Left cardiac atrium (tissue), 4 donors: ENCODE measurements around the gene ZNF783. TPM values are rescaled to one million over a fixed set of nuclear protein-coding genes. Genes with fewer than 3 reads are reported as not detected.
"Not testable (repeated sequence)": the region's sequence is repeated elsewhere in the genome, so short reads cannot be mapped to it uniquely, and the experiment has no call there.

Experiments used
- ATAC-seq, 2 donors: fragments of 200-7000 bp; cut with Tn5 transposase; one replicate each; pipeline ENCODE4 v1.9.1; 2020; ENCODE audit warnings: mild to moderate bottlenecking in 2 of 2, moderate library complexity in 2 of 2
- DNase-seq: peaks from one replicate; pipeline ENCODE4 v3.0.0-alpha.2; 2020
- intact Hi-C, 2 donors: fragments of 100-400 bp; cut with DNase I; formaldehyde crosslinking; loops; one replicate each; pipeline versions ENCODE4 v1.14.1 to v1.15.1; 2022 to 2023
- total RNA-seq, 2 donors: library from RNA; stranded (reverse); fragmentation: NEBNext Ultra II Directional; extraction: Animal tissue kit (Norgen Biotek cat#: 25700); gene quantifications; one replicate each; pipeline ENCODE4 v1.2.1, GENCODE V29; 2021
- donor health status: DM: no; HTN: yes; CAD: no.
- donor health status: DM: no; HTN: yes; CAD: no; lungs with severe emphysema.
- donor health status: DM: yes; HTN: yes; CAD: no.
- donor health status: Dilated cardiomyopathy.

ZNF783 gene
- total RNA-seq, 2 donors from 2014 or later: 5.8 to 8.6 TPM

GRCh38 chr7:149238051-149238450 is 23.9 kb upstream of the ZNF783 start:
- intact Hi-C loops: no loop called here
- no peak for DNase-seq
- ATAC-seq: no peak

- ATAC-seq: peak; percentile 100
- intact Hi-C loops: no loop called here
- peak; percentile 91 for DNase-seq
Observed at GRCh38 chr7:149239345-149240143, 22.5 kb upstream of the ZNF783 start, which contains the start of gene ZNF212. ZNF212 (plus strand) TSS chr7:149239651; CDS start chr7:149239779, 128 bp downstream.

GRCh38 chr7:149240637-149241036 is 21.4 kb upstream of the ZNF783 start:
- intact Hi-C loops: no loop called here
- ATAC-seq (no peak), DNase-seq (no peak)

DNA sequence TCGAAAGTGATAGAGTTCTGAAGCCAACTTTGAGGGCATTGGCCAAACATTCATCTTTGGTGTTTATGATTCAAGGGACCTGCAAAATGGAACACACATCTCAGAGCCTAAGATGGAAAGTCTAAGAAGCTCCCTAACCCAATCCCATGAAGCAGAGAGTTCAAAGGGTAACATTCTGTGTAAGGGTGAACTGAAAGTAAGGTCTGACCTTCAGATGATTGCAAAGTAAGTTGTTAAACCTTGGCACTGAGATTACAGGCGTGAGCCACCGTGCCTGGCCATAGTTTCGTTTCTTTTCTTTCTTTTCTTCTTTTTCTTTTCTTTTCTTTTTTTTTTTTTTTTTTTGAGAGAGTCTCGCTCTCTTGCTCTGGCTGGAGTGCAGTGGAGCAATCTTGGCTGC is 20.3 kb upstream of the ZNF783 start:
- intact Hi-C loops: no loop called here
- ATAC-seq: no peak
- DNase-seq: no peak

DNA sequence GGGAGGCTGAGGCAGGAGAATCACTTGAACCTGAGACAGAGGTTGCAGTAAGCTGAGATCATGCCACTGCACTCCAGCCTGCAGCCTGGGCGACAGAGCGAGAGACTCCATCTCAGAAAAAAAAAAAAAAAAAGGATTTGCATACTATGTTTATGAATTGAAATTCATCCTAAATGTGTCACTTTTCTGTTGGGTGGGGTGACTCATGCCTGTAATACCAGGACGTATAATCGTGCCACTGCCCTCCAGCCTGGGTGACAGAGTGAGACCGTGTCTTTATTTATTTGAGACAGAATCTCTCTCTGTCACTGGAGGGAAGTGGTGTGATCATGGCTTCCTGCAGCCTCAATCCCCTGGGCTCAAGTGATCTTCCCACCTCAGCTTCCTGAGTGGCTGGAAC is 16.8 kb upstream of the ZNF783 start:
- DNase-seq (no peak), ATAC-seq (no peak)
- intact Hi-C loops: no loop called here

- no peak for ATAC-seq
- intact Hi-C loops: no loop called here
- DNase-seq: no peak
Observed at GRCh38 chr7:149245744-149246143, 16.3 kb upstream of the ZNF783 start.

- ATAC-seq (no peak), DNase-seq (no peak)
- intact Hi-C loops: no loop called here
Observed at GRCh38 chr7:149248777-149249176, 13.2 kb upstream of the ZNF783 start.

- DNase-seq, intact Hi-C loops, ATAC-seq: not testable (repeated sequence)
Observed at GRCh38 chr7:149250151-149250550, 11.8 kb upstream of the ZNF783 start.

GRCh38 chr7:149251518-149251917 is 10.5 kb upstream of the ZNF783 start:
- intact Hi-C loops, ATAC-seq, DNase-seq: not testable (repeated sequence)

GRCh38 chr7:149252378-149252777 is 9.6 kb upstream of the ZNF783 start:
- no peak for ATAC-seq
- DNase-seq: no peak
- intact Hi-C loops: no loop called here

- intact Hi-C loops: no loop called here
- DNase-seq (no peak), ATAC-seq (no peak)
Observed at GRCh38 chr7:149253665-149254064, 8.3 kb upstream of the ZNF783 start.

DNA sequence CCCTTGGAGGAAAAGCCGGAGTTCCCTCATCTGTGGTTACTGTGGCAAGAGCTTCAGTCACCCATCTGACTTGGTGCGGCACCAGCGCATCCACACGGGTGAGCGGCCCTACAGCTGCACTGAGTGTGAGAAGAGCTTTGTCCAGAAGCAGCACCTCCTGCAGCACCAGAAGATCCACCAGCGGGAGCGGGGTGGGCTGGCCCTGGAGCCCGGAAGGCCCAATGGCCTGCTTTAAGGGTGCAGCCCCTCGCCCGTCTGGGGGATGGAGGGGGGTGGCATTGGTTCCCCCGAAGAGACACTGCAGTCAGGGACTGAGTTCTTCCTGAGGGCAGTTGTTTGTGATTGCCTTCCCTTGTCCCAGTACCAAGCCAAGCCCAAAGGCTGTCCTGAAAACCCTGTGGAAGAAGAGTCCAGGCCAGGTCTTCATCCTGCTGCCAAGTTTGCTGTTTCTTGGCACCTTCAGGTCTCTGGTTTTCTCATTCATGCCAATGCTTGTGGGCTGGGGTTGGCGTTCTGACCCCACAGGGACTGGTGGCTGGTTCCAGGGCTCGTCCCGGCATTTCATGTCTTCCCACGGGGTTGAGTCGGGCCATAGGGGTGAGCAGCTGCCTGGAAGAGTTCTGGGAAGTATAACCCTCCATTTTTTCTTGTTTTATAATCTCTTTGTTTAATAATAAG is 7.7 kb upstream of the ZNF783 start:
- intact Hi-C loops: no loop called here
- DNase-seq (no peak), ATAC-seq (peak in 1 of 2 donors; percentile 72)

DNA sequence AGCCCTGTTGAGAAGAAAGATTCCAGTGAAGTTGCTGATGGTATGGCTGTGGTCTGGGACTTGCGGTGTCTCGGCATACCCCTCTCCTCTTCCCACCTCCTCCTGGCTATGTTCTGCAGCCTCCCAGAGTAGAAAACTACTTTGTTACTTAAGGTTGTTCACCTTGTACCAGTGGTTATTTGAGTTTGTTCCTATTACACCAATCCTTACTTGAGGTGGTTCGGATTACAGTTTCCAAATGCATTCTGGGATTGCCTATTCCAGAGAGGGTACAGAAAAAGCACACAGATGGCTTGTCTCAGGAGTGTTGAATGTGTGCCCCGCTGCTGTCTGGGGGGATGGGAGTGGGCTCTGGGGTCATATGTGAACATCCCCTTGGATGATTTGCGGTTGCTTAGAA is 6.8 kb upstream of the ZNF783 start:
- intact Hi-C loops: no loop called here
- ATAC-seq (no peak), DNase-seq (no peak)

DNA sequence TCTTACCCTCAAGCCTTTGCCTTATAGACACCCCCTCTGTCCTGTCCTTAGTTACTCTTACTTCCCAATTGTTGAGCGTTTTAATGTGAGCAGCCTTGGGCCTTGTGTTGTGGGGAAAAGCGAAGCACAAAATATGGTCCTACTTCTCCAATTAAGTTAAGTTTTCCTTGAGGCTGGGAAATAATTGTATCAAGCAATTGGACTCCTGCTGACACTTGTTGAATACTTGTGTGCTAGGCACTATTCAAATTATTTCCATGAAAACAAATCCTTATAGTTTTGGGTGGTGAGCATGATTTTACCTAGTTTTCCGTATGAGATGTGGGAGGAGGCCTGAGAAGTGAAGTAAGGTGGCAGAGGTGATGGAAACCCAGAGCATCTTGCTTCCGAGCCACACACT is 5.4 kb upstream of the ZNF783 start:
- no peak for DNase-seq
- intact Hi-C loops: no loop called here
- no peak for ATAC-seq

DNA sequence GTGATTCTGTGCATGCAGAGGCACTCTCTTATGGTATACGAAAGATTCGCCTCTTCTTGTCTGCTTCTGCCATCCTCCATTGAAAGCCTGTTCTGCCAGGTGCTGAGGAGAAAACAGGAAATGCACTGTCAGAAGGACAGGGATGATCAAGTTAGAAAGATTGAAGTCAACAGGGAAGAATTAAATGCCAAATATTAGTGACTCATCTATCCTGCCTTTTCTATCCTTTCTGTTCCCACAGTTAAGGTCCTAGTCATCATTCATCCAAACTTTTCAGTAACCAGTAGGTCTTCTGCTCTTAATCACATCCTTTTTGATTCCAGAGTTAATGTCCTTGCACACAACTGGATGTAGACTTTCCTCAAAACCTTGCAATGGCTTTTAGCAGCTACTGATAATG is 4.8 kb upstream of the ZNF783 start:
- no peak for DNase-seq
- ATAC-seq: no peak
- intact Hi-C loops: no loop called here

- intact Hi-C loops: loop anchor here in 1 of 2 donors (10.0 kb wide), 1 partner anchor 163 kb away; no protein-coding TSS in a partner anchor
- DNase-seq (no peak), ATAC-seq (peak in 1 of 2 donors; percentile 10)
Observed at GRCh38 chr7:149261316-149261828, 624 bp upstream of the ZNF783 start.

DNA sequence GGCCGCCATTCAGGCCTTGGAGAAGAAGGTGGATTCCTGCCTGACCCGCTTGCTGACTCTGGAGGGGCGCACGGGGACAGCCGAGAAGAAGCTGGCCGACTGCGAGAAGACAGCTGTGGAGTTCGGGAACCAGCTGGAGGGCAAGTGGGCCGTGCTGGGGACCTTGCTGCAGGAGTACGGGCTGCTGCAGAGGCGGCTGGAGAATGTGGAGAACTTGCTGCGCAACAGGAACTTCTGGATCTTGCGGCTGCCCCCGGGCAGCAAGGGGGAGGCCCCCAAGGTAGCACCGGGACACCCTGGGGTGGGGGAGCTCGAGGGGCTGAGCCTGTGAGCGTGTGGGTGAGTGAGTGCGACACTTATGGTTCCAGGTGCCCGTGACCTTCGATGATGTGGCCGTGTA is 4.5 kb downstream of the ZNF783 start:
- DNase-seq (no peak), ATAC-seq (no peak)
- intact Hi-C loops: loop anchor here in 1 of 2 donors (10.0 kb wide), 1 partner anchor 158 kb away; no protein-coding TSS in a partner anchor

DNA sequence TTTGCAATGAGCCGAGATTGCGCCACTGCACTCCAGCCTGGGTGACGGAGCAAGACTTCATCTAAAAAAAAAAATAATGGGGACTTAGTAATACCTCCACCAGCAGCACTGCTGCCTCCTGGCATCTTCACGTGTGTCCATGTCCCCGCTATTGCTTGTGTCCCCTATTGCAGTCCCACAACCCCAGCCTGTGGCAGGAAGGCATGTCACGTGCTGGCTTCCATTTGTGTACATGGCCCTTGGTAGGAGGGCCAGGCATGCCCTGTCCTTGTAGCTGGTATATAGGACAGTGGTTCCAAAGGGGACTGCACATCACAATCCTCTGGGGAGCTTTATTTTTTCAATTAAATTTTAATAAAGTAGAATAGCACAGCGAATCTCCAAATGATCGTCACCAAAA is 5.7 kb downstream of the ZNF783 start:
- ATAC-seq (no peak), DNase-seq (no peak)
- intact Hi-C loops: loop anchor here in 1 of 2 donors (10.0 kb wide), 1 partner anchor 157 kb away; no protein-coding TSS in a partner anchor

GRCh38 chr7:149274424-149274823 is 12.4 kb downstream of the ZNF783 start:
- intact Hi-C loops, DNase-seq, ATAC-seq: not testable (repeated sequence)

DNA sequence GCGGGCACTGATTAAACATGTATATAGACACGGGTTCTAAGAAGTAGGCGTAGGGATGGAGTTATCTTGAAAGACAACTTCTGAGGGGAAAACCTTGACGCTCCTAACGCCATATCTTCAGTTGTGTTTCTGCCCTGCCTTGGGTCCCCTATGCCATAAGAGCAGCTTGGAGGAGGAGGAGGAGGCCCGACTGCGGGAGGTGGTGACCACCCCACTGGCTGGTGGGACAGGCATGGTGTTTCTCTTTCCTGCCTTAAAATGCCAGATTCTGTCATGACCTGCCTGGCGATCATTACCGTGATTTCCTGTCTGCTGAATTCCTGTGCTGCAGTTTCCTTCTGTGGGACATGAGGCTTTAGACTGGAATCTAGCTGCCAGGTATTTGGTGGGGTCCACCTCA is 15.9 kb downstream of the ZNF783 start:
- DNase-seq (no peak), ATAC-seq (no peak)
- intact Hi-C loops: no loop called here
